Mucosa of descending colon (tissue), 3 donors: Measurements from ENCODE around the gene HSPA5. TPM values are rescaled to one million over a fixed set of nuclear protein-coding genes. Genes with fewer than 3 reads are reported as not detected.
"Not testable (repeated sequence)": the region's sequence is repeated elsewhere in the genome, so short reads cannot be mapped to it uniquely, and the experiment has no call there.

ENCODE experiments used
- ATAC-seq: fragments of 200-7000 bp; cut with Tn5 transposase; one replicate; pipeline ENCODE4 v1.9.1; 2020; ENCODE audit warnings: mild to moderate bottlenecking, moderate library complexity
- DNase-seq, 3 donors: peaks; one replicate each; pipeline ENCODE4 v3.0.0-alpha.2; 2020
- H3K36me3 ChIP-seq: fragments of 200-600 bp; one replicate; pipeline ENCODE4 v1.8.0; 2021; ENCODE audit warnings: low read depth, mild to moderate bottlenecking
- H3K4me1 ChIP-seq: fragments of 200-600 bp; one replicate; pipeline ENCODE4 v1.8.0; 2021; ENCODE audit warnings: low read depth, mild to moderate bottlenecking
- H3K4me3 ChIP-seq: fragments of 200-600 bp; one replicate; pipeline ENCODE4 v1.8.0; 2021; ENCODE audit warnings: mild to moderate bottlenecking
- H3K9me3 ChIP-seq: fragments of 200-600 bp; one replicate; pipeline ENCODE4 v1.8.0; 2021; ENCODE audit warnings: mild to moderate bottlenecking
- intact Hi-C, 2 donors: fragments of 100-400 bp; cut with DNase I in 1 of 2; cut with micrococcal nuclease in 1 of 2; formaldehyde crosslinking; loops; one replicate each; pipeline versions ENCODE4 v1.11.0 to v1.11.1; 2022; cut with DNase I, micrococcal nuclease
- long read RNA-seq, 2 donors: library from polyadenylated mRNA; unstranded; transcript quantifications; one replicate each; pipeline ENCODE4 v2.0.0, GENCODE V29; 2019 to 2021
- total RNA-seq, 3 donors: library from RNA; stranded (reverse); fragmentation: NEBNext Ultra II Directional in 2 of 3; extraction: Animal tissue kit (Norgen Biotek cat#: 25700) in 2 of 3; gene quantifications; one replicate each; pipeline versions ENCODE4 v1.2.1 to v1.2.4, GENCODE V29; 2021 to 2023
- TF ChIP-seq, protein P1 (sequence below): fragments of 200-600 bp; IDR thresholded peaks from one replicate; pipeline ENCODE4 v1.8.0; 2022; ENCODE audit warnings: antibody characterized with exemption, mild to moderate bottlenecking
- donor health status: DM: no; HTN: no; CAD: no; lungs with moderate emphysema.
- donor health status: DM: no; HTN: no; CAD: no.
- donor health status: DM: no; HTN: yes; CAD: no.

Gene HSPA5
- total RNA-seq, result 100 to 1,000 TPM; 119 to 194 (median 150) TPM
- long read RNA-seq, donor 1, transcript HSPA5-201 (8 exons, 3,908 nt), result major isoform, 447 of 495 reads
- long read RNA-seq, donor 1, partial matches to known transcripts, result 38 of 495 reads
- long read RNA-seq, donor 1, other reads (novel, unspliced or antisense), result 10 of 495 reads
- long read RNA-seq, donor 2, transcript HSPA5-201 (8 exons, 3,908 nt), result major isoform, 169 of 189 reads
- long read RNA-seq, donor 2, partial matches to known transcripts, result 17 of 189 reads
- long read RNA-seq, donor 2, other reads (novel, unspliced or antisense), result 3 of 189 reads

DNA sequence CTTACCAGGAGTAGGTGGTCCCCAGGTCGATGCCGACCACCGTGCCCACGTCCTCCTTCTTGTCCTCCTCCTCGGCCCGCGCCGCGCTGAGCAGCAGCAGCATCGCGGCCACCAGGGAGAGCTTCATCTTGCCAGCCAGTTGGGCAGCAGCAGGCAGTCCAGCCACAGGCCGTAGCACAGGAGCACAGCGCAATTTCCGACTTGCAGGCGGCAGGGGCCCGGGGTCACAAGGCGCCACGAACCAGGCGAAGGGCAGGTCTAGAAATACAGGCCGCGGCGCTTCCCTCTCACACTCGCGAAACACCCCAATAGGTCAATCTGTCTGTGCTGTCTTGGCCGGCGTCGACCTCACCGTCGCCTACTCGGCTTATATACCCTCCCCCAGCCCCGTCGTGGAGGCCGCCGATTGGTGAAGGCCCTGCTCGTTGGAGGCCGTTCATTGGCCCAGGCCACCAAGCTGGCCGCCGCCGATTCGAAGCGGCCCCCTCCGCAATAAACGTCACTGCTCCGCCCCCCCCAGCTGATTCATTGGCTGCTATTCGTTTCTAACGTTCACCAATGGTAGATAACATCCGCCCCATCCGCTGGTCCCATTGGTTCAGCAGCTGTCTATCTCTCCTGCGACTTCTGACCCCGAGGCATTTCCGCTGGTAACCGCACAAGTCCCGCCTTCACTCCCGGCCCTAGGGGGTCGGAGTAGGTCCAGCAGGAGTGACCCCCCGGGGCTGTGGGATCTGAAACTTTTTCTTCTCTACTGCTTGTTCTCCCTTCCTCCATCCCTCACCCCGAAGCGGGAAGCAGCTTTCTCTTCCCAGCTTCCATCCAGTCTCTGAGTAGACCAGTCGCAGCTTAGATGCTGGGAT lies at the start of gene HSPA5:
Gene HSPA5, minus strand, starts transcription at position 344 of the 863 bp plus-strand sequence. Its CDS starts 217 bp downstream, at position 127.
- TF ChIP-seq, protein P1, sequence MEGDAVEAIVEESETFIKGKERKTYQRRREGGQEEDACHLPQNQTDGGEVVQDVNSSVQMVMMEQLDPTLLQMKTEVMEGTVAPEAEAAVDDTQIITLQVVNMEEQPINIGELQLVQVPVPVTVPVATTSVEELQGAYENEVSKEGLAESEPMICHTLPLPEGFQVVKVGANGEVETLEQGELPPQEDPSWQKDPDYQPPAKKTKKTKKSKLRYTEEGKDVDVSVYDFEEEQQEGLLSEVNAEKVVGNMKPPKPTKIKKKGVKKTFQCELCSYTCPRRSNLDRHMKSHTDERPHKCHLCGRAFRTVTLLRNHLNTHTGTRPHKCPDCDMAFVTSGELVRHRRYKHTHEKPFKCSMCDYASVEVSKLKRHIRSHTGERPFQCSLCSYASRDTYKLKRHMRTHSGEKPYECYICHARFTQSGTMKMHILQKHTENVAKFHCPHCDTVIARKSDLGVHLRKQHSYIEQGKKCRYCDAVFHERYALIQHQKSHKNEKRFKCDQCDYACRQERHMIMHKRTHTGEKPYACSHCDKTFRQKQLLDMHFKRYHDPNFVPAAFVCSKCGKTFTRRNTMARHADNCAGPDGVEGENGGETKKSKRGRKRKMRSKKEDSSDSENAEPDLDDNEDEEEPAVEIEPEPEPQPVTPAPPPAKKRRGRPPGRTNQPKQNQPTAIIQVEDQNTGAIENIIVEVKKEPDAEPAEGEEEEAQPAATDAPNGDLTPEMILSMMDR, result no peak
- peak within 1 kb of the TSS; percentile 85 for H3K4me3 ChIP-seq
- DNase-seq (peak; percentile 99 to 100 (median 100)), ATAC-seq (peak; percentile 97)
- no peaks in the 10 kb centered on the region for H3K9me3 ChIP-seq
- H3K4me1 ChIP-seq, result peaks cover 35% of the 10 kb centered on the region
- peaks cover 12% of the 10 kb centered on the region for H3K36me3 ChIP-seq
- intact Hi-C loops, result no loop called here

DNA sequence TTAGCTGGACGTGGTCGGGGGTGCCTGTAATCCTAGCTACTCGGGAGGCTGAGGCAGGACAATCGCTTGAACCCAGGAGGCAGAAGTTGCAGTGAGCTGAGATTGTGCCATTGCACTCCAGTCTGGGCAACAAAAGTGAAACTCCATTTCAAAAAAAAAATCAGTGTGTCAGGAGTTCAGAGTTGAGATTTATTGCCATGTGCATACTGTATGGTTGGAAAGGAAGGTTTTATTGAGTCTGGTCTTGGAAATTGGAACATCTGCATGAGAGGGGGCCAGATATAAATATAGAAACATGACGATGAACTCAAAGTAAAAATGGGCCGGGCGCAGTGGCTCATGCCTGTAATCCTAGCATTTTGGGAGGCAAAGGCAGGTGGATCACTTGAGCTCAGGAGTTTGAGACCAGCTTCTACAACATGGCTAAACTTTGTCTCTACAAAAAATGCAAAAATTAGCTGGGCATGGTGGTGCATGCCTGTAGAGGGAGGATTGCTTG lies 45.8 kb upstream of the HSPA5 start:
- H3K36me3 ChIP-seq, intact Hi-C loops, ATAC-seq, DNase-seq, H3K9me3 ChIP-seq, H3K4me1 ChIP-seq, H3K4me3 ChIP-seq: not testable (repeated sequence)

GRCh38 chr9:125284855-125285254 lies 43.7 kb upstream of the HSPA5 start:
- H3K9me3 ChIP-seq, result no peaks in the 10 kb centered on the region
- TF ChIP-seq, protein P1, result no peak

DNA sequence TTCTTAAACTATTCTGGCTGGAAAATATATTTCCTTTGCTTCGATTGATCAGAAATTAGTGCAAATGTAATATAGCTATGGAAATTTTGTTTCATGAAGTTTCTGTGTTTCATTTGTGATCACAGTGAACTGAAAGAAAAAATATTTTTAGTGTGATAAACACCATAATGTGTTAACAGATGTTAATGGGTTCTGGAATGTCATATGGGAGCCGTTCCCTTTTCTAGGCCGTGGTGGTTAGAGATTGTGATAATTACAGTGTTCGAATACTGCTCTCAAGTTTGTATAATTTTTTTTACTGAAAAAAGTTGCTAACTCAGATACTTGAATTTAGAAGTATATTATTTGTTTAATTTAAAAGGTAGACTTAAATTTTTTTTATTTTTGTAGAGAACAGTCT lies 39.8 kb upstream of the HSPA5 start:
- ATAC-seq (no peak), DNase-seq (no peak)
- Histone ChIP-seq H3K4me1 (no peaks in the 10 kb centered on the region), H3K9me3 (no peaks in the 10 kb centered on the region), H3K4me3 (no peak overlapping the region), H3K36me3 (no peaks in the 10 kb centered on the region)
- intact Hi-C loops, result no loop called here
- TF ChIP-seq, protein P1, result no peak

More at GRCh38 chr9:125284855-125285254, 43.7 kb upstream of the HSPA5 start:
- DNase-seq, result no peak
- H3K4me3 ChIP-seq, result no peak overlapping the region
- intact Hi-C loops, result no loop called here
- no peaks in the 10 kb centered on the region for H3K4me1 ChIP-seq
- H3K36me3 ChIP-seq, result no peaks in the 10 kb centered on the region
- ATAC-seq, result no peak

DNA sequence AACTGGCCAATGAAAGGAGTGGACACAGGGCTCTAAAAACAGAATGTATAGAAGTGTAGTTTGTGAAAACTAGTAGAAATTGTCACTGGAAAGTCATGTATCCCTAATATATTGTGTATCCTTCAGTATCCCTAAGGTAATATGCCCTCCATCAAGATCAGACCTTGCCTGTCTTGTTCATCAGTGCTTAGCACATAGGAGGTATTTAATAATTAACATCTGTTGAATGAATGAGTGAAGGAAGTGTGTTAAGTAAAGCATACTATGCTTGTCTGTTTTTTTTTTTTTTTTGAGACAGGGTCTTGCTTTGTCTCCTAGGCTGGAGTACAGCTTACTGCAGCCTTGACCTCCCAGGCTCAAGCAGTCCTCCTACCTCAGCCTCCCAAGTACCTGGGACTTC lies 36.3 kb upstream of the HSPA5 start:
- H3K36me3 ChIP-seq, result no peaks in the 10 kb centered on the region
- intact Hi-C loops, result no loop called here
- TF ChIP-seq, protein P1, result no peak
- no peak overlapping the region for H3K4me3 ChIP-seq
- H3K9me3 ChIP-seq, result no peaks in the 10 kb centered on the region
- ATAC-seq (no peak), DNase-seq (no peak)
- peaks cover 14% of the 10 kb centered on the region for H3K4me1 ChIP-seq

GRCh38 chr9:125276771-125277170 lies 35.6 kb upstream of the HSPA5 start:
- intact Hi-C loops, result no loop called here
- no peak for ATAC-seq
- H3K4me3 ChIP-seq, result no peak overlapping the region
- peaks cover 19% of the 10 kb centered on the region for H3K4me1 ChIP-seq
- TF ChIP-seq, protein P1, result no peak
- no peaks in the 10 kb centered on the region for H3K9me3 ChIP-seq
- no peak for DNase-seq
- H3K36me3 ChIP-seq, result no peaks in the 10 kb centered on the region
